MM.1S (cell line): Measurements from ENCODE around the gene YIPF6.

Experiments used
- EZH2 ChIP-seq: fragments of 300-600 bp; sonication (generic); optimal IDR thresholded peaks from 2 replicates; pipeline ENCODE3; 2017; ENCODE audit warnings: low read depth, mild to moderate bottlenecking, antibody characterized with exemption, low read length, mixed read lengths
- EZH2phosphoT487 ChIP-seq: fragments of 300-600 bp; sonication (generic); IDR thresholded peaks from 2 replicates; pipeline ENCODE4 v1.6.1; 2018; ENCODE audit warnings: antibody characterized with exemption, low read length
- TF ChIP-seq, protein P1 (sequence below): fragments of 300-600 bp; sonication (generic); IDR thresholded peaks from 2 replicates; pipeline ENCODE4 v1.5.1; 2016; ENCODE audit warnings: antibody characterized with exemption, low read length, mixed read lengths

DNA sequence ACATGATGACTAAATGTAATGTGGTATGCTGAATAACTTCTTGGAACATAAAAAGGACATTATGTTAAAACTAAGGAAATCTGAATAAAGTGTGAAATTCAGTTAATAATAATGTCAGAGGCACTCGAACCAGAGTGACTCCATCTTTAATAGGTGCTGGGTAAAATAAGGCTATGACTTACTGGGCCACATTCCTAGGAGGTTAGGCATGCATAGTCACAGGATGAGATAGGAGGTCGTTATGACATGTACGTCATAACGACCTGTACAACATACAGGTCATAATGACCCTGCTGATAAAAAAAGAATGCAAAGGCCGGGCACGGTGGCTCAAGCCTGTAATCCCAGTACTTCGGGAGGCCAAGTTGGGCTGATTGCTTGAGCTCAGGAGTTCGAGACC lies 36.7 kb upstream of the YIPF6 start:
- TF ChIP-seq EZH2, result no peak
- TF ChIP-seq, protein P1, sequence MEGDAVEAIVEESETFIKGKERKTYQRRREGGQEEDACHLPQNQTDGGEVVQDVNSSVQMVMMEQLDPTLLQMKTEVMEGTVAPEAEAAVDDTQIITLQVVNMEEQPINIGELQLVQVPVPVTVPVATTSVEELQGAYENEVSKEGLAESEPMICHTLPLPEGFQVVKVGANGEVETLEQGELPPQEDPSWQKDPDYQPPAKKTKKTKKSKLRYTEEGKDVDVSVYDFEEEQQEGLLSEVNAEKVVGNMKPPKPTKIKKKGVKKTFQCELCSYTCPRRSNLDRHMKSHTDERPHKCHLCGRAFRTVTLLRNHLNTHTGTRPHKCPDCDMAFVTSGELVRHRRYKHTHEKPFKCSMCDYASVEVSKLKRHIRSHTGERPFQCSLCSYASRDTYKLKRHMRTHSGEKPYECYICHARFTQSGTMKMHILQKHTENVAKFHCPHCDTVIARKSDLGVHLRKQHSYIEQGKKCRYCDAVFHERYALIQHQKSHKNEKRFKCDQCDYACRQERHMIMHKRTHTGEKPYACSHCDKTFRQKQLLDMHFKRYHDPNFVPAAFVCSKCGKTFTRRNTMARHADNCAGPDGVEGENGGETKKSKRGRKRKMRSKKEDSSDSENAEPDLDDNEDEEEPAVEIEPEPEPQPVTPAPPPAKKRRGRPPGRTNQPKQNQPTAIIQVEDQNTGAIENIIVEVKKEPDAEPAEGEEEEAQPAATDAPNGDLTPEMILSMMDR, result no peak
- no peak for TF ChIP-seq EZH2phosphoT487
